GM18517 (cell line): ENCODE data around the gene F7.
"Not testable (repeated sequence)": the region's sequence is repeated elsewhere in the genome, so short reads cannot be mapped to it uniquely, and the experiment has no call there.

ENCODE experiments used
- ATAC-seq: cut with Tn5 transposase; IDR thresholded peaks from one replicate; pipeline ENCODE4 v1.9.1; 2021; ENCODE audit warnings: mild to moderate bottlenecking, moderate library complexity; ENCODE audit not compliant: unreplicated experiment

F7 gene

GRCh38 chr13:113070855-113071254 is 34.7 kb upstream of the F7 start:
- ATAC-seq = no peak

GRCh38 chr13:113072376-113072775 is 33.2 kb upstream of the F7 start:
- ATAC-seq = no peak

GRCh38 chr13:113073942-113074341 is 31.6 kb upstream of the F7 start:
- ATAC-seq = no peak

- no peak for ATAC-seq
Measured at GRCh38 chr13:113074401-113074800, 31.2 kb upstream of the F7 start.

- no peak for ATAC-seq
Measured at GRCh38 chr13:113074876-113075275, 30.7 kb upstream of the F7 start.

- no peak for ATAC-seq
Measured at GRCh38 chr13:113075711-113076110, 29.9 kb upstream of the F7 start.

GRCh38 chr13:113076681-113077401 is 28.8 kb upstream of the F7 start:
- no peak for ATAC-seq

- no peak for ATAC-seq
Measured at GRCh38 chr13:113077566-113077952, 28.0 kb upstream of the F7 start.

- ATAC-seq = no peak
Measured at GRCh38 chr13:113077953-113078901, 27.4 kb upstream of the F7 start.

- no peak for ATAC-seq
Measured at GRCh38 chr13:113078902-113079780, 26.4 kb upstream of the F7 start.

- not testable (repeated sequence) for ATAC-seq
Measured at GRCh38 chr13:113079781-113080080, 25.9 kb upstream of the F7 start.

- ATAC-seq = no peak
Measured at GRCh38 chr13:113080361-113080831, 25.2 kb upstream of the F7 start.

GRCh38 chr13:113080901-113081521 is 24.6 kb upstream of the F7 start:
- no peak for ATAC-seq

- no peak for ATAC-seq
Measured at GRCh38 chr13:113082198-113083021, 23.2 kb upstream of the F7 start.

- no peak for ATAC-seq
Measured at GRCh38 chr13:113083022-113083373, 22.6 kb upstream of the F7 start.

GRCh38 chr13:113083402-113084061 is 22.1 kb upstream of the F7 start:
- no peak for ATAC-seq

- ATAC-seq = no peak
Measured at GRCh38 chr13:113084094-113084942, 21.3 kb upstream of the F7 start.

- no peak for ATAC-seq
Measured at GRCh38 chr13:113084943-113085540, 20.5 kb upstream of the F7 start.
